GM19099 (cell line): ENCODE measurements around the gene NKX2-4.

Experiments used
- POLR2A ChIP-seq: IDR thresholded peaks from 3 replicates; pipeline ENCODE4 v1.6.1; 2011; ENCODE audit warnings: low read depth; ENCODE audit not compliant: insufficient read length; ENCODE audit errors: extremely low read depth

The NKX2-4 gene

DNA sequence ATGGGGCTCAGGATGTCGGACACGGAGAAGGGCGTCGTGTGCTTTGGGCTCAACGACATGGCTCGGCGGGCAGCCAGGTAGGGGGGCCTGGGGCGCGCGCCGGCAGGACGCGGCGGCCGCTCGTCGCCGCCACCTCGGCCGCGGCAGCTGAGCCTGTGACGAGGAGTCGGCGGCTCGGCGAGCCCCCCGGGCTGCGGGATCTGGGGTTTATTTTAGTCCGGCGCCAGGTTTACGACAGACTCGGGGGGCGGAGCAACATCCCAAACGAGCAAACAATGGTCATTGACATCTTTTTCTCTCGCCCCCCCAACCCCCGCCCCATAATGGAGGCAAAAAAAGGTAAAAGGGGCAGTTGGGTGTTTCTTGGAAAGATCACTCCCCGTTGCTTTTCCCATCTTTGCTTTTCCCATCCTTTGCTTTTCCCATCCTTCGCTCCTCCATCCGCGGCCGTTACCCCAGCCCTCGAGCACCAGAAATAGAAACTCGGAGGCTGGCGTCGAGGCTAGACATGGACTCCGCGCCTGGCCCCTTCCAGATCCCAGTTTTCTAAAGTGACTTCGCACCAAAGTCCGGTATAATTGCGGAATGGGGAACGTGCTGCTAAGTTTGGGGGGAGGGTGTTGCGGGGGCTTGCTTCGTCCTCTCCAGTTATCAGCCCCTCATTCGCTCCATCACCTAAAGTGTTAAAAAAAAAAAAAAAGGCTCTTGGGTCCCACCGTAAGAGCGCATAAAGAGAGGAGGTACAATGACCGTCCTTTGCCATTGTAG is at the start of gene NKX2-4:
TSS of gene NKX2-4 (minus strand) at position 186 of the 768 bp plus-strand sequence. CDS start at position 59, 127 bp downstream.
- no peak for TF ChIP-seq POLR2A

DNA sequence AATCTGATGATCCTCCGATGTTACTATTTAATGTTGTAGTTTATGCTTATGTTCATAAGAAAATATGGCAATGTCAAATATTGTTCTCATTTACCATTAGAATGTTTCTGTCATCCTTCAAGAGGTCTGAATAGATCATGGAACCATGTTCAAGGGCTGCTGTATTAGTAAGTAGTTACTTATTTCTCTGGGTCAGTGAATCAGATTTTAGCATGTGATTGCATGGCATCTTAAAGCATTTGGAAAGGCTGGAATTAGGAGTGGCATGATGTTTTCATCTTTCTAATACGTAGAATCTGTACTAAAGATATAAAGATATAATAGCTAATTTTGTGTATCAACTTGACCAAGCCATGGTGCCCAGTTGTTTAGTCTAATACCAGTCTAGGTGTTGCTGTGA is 40.5 kb upstream of the NKX2-4 start:
- no peak for TF ChIP-seq POLR2A

DNA sequence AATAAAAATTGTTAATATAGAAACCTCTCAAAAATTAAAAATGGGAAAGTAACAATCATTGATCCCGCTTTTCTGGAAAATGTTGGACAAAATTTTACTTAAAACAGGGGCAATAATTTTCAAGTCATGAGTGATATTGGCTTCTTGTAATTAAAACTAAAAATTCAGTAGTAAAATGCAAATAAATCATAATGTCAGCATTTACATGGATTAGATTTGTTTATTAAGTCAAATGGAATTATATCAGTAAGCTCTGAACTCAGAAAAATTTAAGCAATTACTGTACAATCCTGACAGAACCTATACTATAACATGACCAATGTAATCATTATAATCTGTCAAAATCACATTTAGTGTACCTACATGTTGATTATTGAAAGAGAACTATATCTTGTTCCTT is 39.9 kb upstream of the NKX2-4 start:
- no peak for TF ChIP-seq POLR2A

DNA sequence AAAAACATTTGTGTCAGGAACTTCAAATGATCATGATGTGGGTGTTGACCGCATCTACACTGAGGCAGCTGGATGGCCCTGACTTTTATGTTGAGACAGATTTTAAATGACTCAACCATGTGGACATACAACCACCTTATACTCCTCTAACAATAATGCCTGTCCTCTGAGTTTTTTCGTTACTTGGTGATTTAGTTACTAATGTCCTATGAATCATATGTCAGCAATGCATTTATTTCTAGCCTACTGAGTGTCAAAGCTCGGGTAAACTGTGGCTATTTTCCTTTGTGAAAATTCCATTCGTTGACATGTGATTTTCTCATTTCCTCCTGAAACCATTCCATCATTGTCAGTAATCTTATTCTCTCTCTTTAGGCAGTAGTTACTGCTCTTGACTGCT is 38.9 kb upstream of the NKX2-4 start:
- TF ChIP-seq POLR2A, result no peak

DNA sequence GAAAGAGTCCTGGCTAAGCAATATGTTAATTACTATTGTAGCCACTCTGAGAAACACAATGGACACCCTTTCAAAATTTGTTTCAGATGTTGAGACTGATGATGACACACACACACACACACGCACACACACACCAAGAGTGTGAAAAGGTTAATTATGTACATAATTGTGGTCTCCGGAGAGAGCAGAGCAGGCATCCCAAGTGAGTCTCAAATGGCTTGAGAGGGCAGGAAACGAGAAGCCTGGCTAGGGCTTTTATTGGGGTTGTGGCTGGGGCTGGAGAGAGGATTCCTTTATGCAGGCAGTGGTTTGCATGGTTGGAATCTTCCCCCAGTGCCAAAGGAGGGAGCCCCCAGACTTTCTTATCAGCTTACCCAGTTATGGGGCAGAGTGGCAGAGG is 38.2 kb upstream of the NKX2-4 start:
- no peak for TF ChIP-seq POLR2A

DNA sequence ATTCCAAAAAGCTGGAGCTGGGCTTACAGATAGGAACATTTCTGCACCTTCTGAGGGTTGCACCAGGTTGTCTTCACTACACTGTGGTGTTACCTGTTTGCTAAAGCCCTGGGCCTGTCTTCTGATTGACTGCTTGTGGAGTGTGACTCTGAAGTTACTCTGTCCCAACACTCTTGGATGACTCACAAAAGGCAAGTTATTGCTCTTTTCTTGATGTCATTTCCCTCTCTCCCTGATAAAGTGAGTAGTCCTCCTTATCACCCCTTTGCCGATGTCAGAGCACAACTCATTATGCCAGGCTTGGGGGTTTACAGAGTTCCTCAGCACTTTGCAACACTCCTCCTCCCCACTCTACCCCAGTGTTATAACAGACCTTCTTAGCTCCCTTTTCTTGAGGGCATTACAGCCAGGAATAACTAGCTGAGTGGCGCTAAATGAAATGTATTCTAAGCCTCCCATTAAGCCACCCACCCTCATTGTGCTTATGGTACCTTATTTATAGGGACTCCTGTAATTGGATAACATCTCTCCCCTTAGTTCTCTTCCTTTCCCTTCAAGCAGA is 36.1 kb upstream of the NKX2-4 start:
- no peak for TF ChIP-seq POLR2A

DNA sequence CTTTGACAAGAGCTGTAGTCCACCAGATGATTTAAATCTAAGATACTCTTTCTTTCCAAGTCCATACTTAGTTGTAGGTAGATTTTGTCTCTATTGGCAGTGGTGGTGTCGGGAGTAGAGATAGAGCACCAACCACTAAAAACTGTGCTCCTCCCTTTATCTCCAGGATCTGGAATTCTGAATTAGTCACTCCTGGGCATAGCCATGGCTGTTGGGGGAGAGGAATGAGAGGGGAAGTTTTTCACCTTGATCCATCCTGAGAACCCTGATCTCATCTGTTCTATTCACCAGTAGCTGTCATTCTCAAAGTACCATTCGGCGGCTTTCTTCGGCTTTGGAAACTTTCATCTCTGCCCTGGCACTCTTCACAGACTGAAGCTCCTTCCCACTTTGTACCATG is 35.6 kb upstream of the NKX2-4 start:
- no peak for TF ChIP-seq POLR2A

DNA sequence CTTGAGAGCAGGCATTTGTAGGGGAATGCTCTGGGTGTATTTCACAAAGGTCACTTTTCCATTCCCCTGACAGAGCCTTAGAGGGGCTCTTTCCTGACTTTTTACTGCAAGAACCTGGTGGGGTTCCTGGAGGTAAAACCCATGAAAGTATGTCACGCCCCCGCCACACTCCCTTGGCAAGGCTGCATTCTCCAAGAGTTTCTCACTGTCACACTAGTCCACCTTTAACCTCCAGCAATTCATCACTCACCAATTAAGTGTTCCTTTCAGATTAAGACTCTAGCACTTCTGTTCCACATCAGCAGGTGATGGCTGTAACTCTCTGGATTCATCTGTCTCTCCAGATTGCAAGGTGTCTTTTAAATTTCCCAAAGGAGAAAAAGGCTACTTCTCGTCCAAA is 32.7 kb upstream of the NKX2-4 start:
- no peak for TF ChIP-seq POLR2A

DNA sequence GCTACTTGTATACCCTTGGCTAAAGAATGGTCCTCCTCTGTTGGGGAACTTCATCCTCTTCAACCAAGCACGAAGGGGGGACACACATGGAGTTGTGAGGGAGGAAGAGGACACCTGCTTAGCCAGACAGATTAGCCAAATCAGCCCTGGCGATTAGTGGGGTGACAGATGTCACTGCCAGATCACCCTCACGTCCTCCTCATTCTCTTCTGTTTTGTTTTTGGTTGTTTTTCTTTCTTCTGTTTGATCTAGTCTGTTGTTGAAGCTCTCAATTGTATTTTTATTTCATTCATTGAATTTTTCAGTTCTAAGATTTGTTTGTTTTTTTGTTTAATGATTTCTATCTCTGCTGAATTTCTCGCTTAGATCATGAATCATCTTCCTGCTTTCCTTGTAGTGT is 27.5 kb upstream of the NKX2-4 start:
- TF ChIP-seq POLR2A, result no peak

DNA sequence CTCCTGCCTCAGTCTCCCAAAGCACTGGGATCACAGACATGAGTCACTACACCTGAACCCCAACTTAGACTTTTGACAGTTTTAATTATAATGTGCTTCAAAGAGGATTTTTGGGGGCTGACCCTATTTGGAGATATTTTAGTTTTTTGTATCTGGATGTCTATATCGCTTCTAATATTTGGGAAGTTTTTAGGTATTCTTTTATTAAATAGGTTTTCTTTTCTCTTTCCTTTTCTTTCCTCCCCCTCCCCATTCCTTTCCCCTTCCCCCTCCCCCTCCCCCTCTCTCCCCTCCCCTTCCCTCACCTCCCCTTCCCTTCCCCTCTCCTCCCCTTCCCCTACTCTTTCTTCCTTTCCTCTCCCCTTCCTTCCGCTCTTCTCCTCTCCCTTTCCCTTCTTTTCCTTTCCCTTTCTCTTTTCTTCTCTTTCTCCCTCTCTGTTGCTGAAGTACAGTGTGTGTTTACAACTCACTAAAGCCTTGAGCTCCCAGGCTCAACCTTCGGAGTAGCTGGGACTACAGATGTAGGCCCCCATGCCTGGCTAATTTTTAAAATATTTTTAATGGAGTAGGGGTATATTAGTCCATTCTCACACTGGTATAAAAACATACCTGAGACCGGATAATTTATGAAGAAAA is 24.4 kb upstream of the NKX2-4 start:
- no peak for TF ChIP-seq POLR2A

DNA sequence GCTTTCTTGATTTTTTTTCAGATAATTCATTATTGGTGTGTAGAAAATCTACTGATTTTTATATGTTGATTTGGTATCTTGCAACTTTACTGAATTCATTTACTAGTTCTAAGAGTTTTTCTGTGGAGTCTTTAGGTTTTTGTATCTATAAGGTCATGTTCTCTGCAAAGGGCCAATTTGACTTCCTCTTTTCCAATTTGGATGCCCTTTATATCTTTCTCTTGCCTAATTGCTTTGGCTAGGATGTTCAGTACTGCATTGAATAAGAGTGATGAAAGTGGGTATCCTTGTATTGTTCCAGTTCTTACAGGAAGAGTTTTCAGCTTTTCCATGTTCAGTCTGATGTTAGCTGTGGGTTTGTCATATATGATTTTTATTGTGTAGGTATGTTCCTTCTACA is 14.4 kb upstream of the NKX2-4 start:
- no peak for TF ChIP-seq POLR2A

DNA sequence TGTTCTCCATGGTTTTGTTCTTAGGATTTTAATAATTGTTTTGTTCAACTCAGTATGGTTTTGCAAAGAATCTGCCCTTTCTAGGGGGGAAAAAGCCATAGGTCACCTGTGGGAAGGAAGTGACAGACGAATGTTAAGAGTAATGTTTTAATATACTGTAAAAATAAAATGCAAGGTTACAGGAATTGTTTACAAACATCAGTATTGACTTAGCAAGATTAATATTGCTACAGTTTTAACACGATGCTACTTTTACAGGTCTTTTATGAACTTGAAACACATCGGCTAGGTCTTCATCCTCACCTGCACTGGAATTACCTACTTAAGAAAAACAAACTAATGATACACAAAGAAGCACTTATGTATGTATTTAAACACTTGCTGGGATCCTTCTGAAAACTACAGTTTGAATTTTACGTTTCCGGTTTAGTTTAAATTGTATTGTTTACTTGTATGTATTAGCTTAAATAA is 1.7 kb upstream of the NKX2-4 start:
- no peak for TF ChIP-seq POLR2A

DNA sequence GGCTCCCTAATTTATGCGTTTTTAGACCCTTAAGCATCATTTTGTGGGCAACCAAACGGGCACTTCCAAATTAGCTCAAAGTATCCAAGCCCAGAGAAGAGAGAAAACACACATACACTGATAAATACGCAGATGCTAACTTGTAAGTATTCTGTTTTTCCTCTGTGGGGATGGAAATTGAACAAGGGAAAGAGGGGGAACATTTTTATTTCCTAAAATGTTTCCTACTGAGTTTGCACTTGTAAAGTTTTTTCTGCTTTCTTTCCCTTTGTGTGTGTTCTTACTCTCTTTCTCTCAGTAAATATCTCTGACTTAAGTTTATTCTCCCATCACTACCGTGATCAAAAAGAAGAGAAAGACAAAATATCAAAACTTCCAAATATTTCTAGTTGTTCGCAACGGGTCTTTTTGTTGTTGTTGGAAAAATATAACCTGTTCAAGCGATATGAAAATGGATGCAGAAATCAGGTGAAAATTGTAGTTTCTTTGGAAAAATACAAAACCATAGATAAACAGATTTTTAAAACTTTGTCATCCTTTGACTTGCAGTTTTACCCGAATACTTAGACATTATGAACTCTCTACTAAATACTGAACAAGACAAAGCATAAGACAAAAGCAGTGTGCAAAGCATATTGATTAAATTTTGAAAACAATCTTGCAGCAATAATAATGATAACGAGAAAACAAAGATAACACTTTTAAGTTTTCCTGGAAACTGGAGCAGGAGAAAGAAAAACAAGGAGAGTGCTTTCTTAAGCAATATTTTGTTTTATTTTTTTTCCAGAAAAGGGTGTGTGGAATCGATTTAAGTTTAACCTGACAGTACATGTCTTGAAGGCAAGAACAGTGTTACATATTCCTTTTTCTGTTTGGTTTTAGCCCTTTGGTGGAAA is 1.0 kb upstream of the NKX2-4 start:
- TF ChIP-seq POLR2A, result no peak

DNA sequence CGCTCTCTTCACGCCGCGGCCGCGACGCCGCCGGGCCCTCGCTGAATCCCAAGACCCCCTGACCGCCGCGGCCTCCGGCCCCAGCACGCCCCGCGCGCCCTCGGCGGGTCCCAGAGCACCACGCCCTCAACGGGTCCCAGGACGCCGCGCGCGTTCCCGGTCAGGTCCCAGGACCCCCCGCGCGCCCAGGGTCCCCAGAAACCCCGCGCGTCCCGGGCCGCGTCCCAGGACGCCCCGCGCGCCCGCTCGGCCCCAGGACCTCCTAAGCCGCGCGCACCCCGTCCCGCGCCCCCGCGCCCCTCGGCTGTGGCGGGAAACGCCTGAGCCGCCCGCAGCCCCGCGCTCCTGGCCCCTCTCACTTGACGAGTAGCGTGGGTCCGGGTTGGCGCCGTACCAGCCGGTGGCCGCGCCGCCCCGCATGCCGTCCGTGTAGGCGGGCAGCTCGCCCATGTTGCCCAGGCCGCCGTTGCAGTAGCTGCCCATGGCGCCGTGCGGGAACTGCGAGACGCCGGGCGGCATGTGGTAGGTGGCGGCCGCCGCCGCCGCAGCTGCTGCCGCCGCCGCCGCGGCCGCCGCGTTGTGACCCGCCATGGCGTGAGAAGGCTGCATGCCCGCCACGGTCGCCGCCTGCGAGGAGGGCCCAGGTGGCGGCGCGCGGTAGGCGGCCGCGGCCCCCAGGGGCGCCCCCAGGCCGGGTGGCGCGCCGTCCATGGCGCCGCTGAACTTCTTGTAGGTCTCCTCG is 556 bp downstream of the NKX2-4 start:
- TF ChIP-seq POLR2A, result no peak
